ENCODE measurements around the gene ARID2. TPM values are rescaled to one million over a fixed set of nuclear protein-coding genes. Genes with fewer than 3 reads are reported as not detected.

The ARID2 gene
- total and polyA plus RNA-seq, 10 of the 15 experiments (the other 5 are each of a cell fraction or from before 2014, with no cell fraction given), result 9.2 to 29.8 (median 20.3) TPM

- no peak overlapping the region for H2AFZ ChIP-seq (ENCODE audit: control insufficient read depth, low read depth, low read length)
- H3K9ac ChIP-seq (ENCODE audit: control insufficient read depth, insufficient read depth, low read length), result no peak overlapping the region
- H3K79me2 ChIP-seq (ENCODE audit: control insufficient read depth, insufficient read depth, low read length), result no peaks in the 10 kb centered on the region
- in situ Hi-C loops (cut with MboI), result no loop called here
- no peaks in the 10 kb centered on the region for H3K36me3 ChIP-seq (ENCODE audit: control insufficient read depth in 2 of 2, insufficient read depth in 2 of 2, low read length in 1 of 2)
- TF ChIP-seq GATAD2B (conservative IDR thresholded peaks at IDR 0.05; ENCODE audit: low read depth) (no peak), CEBPZ (IDR thresholded peaks at IDR 0.05; ENCODE audit: low read depth, low read length) (no peak), HDGF (IDR thresholded peaks at IDR 0.05) (no peak), ZNF687 (IDR thresholded peaks at IDR 0.05) (no peak), TARDBP (IDR thresholded peaks at IDR 0.05; ENCODE audit: borderline replicate concordance) (no peak), ZBTB33 (IDR thresholded peaks at IDR 0.05) (no peak), STAT1 (conservative IDR thresholded peaks at IDR 0.05) (no peak), SMAD1 (IDR thresholded peaks at IDR 0.05; ENCODE audit: low read depth, partially characterized antibody) (no peak), ZNF24 (IDR thresholded peaks at IDR 0.05) (no peak), RBBP5 (conservative IDR thresholded peaks at IDR 0.05) (no peak), EGR1 (IDR thresholded peaks at IDR 0.05; ENCODE audit: borderline replicate concordance in 1 of 2, low read depth in 2 of 2, low read length in 2 of 2) (no peak), RELB (IDR thresholded peaks at IDR 0.05; ENCODE audit: low read depth) (no peak), DPF2 (IDR thresholded peaks at IDR 0.05) (no peak)
- H3K4me3 ChIP-seq, result no peak overlapping the region
- ChIA-PET SMC1A (ENCODE audit: uncharacterized antibody, unreplicated experiment) (no interaction called here), CTCF (interaction anchor here (0.9 kb wide), 1 partner anchor 45 kb away, joined by 3 read pairs; no protein-coding TSS in a partner anchor), RAD21 (ENCODE audit: unreplicated experiment) (no interaction called here), POLR2A (interaction anchor here (0.5 kb wide), 1 partner anchor 19 kb away, joined by 3 read pairs; no protein-coding TSS in a partner anchor)
- no peaks in the 10 kb centered on the region; the same call in 2 of the 3 replicates for H3K9me3 ChIP-seq (replicated peaks; ENCODE audit: control insufficient read depth, insufficient read depth, low read length)
- H3K27me3 ChIP-seq (replicated peaks in 1 of 2; ENCODE audit: control insufficient read depth in 2 of 2, insufficient read depth in 2 of 2, low read length in 1 of 2), result no peaks in the 10 kb centered on the region; a peak in 1 of 4 replicates
- no TSS peak for BruUV-seq (replicated peaks)
- no peak overlapping the region for H3K4me2 ChIP-seq (ENCODE audit: control insufficient read depth, insufficient read depth)
- WGBS (ENCODE audit: insufficient coverage, insufficient replicate concordance, low lambda C conversion rate, missing lambda C conversion rate), result 75% methylated on average over 7 of the region's 7 CpGs
- intact Hi-C loops (cut with micrococcal nuclease; ENCODE audit: unreplicated experiment), result no loop called here
- DNase-seq (ENCODE audit: low read depth, low spot score), result no peak
- H4K20me1 ChIP-seq (ENCODE audit: control insufficient read depth, insufficient read depth), result no peaks in the 10 kb centered on the region
- no peak for ATAC-seq
- H3K27ac ChIP-seq (ENCODE audit: control insufficient read depth, insufficient read depth), result no peak overlapping the region
- H3K4me1 ChIP-seq (ENCODE audit: control insufficient read depth, insufficient read depth, low read length), result no peaks in the 10 kb centered on the region
- FAIRE-seq, result no peak
Measured at GRCh38 chr12:45696049-45696448, 33.5 kb upstream of the ARID2 start.
